OCI-LY7 (cell line): ENCODE measurements around the gene GRB10.

Experiments
- CTCF ChIP-seq: fragments of 200-600 bp; sonication (generic); conservative IDR thresholded peaks from 2 replicates; pipeline ENCODE4 v1.5.1; 2014; ENCODE audit warnings: mild to moderate bottlenecking, antibody characterized with exemption, low read length, moderate library complexity, mixed read lengths
- EZH2phosphoT487 ChIP-seq: fragments of 200-600 bp; sonication (generic); IDR thresholded peaks from 2 replicates; pipeline ENCODE4 v1.6.1; 2018; ENCODE audit warnings: low read depth, borderline replicate concordance, mild to moderate bottlenecking, mixed run types, antibody characterized with exemption, low read length, moderate library complexity, mixed read lengths

- TF ChIP-seq CTCF, result no peak
- TF ChIP-seq EZH2phosphoT487, result no peak
These were observed 60.9 kb downstream of the GRB10 start for GRCh38 chr7:50721661-50722259.
